Measurements from ENCODE around the gene NOTCH3.

The NOTCH3 gene

GRCh38 chr19:15195371-15196334, 5.1 kb downstream of the NOTCH3 start:
- no peak for DNase-seq

DNA sequence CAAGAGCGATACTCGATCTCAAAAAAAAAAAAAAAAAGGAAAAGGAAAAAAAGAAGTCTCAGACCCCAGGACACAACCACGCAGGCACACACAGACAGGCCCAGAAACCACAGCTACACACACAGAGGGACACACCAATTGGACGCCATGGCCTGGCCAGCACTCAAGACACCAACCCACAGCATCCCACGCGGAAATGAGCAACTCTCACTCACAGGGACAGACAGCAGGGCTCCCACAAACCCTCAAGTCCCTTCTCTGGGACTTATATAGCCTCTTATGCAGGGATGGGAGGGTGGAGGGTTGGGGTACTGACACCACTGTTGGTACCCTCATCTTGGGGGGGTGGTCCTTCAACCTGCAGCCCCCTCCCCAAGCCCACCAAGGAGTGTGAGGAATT, 5.9 kb downstream of the NOTCH3 start:
- DNase-seq: no peak

DNA sequence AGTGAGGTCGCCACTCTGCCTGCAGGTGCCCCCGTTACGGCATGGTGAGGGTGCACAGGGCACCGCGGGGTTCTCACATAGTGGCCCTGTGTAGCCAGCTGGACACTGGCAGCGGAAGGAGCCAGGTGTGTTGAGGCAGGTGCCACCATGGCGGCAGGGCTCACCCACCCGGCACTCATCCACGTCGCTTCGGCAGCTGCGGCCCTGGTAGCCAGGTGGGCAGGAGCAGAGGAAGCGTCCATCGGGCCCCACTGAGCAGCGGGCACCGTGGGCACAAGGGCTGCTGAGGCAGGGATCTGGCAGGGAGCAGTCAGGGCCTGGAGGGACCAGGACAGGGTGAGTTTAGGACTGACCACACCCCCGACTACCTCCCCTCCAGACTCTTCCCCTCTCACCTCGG, 8.8 kb downstream of the NOTCH3 start:
- DNase-seq: no peak

DNA sequence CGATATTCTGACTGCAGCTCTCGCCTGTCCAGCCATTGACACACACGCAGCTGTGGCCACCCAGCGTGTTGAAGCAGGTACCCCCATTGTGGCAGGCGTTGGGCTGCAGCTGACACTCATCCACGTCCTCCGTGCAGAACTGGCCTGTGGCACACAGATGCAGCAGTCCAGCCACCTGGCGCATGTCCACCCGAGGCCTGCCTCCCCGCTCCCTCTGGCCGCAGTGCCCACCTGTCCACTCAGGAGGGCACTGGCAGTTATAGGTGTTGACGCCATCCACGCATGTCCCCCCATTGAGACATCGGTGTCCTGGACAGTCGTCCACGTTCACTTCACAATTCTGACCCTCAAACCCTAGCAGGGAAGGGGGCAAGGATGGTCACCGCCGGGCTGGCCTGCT, 9.3 kb downstream of the NOTCH3 start:
- DNase-seq: no peak

GRCh38 chr19:15188851-15189250, 11.9 kb downstream of the NOTCH3 start:
- no peak for DNase-seq

- no peak for DNase-seq
Measured at GRCh38 chr19:15187026-15188007, 13.5 kb downstream of the NOTCH3 start.

- no peak for DNase-seq
Measured at GRCh38 chr19:15185188-15185587, 15.6 kb downstream of the NOTCH3 start.

- DNase-seq: no peak
Measured at GRCh38 chr19:15184776-15185175, 16.0 kb downstream of the NOTCH3 start.

GRCh38 chr19:15181394-15181793, 19.4 kb downstream of the NOTCH3 start:
- no peak for DNase-seq

- DNase-seq: no peak
Measured at GRCh38 chr19:15180451-15181390, 20.1 kb downstream of the NOTCH3 start.

- DNase-seq: no peak
Measured at GRCh38 chr19:15178629-15179308, 22.0 kb downstream of the NOTCH3 start.

DNA sequence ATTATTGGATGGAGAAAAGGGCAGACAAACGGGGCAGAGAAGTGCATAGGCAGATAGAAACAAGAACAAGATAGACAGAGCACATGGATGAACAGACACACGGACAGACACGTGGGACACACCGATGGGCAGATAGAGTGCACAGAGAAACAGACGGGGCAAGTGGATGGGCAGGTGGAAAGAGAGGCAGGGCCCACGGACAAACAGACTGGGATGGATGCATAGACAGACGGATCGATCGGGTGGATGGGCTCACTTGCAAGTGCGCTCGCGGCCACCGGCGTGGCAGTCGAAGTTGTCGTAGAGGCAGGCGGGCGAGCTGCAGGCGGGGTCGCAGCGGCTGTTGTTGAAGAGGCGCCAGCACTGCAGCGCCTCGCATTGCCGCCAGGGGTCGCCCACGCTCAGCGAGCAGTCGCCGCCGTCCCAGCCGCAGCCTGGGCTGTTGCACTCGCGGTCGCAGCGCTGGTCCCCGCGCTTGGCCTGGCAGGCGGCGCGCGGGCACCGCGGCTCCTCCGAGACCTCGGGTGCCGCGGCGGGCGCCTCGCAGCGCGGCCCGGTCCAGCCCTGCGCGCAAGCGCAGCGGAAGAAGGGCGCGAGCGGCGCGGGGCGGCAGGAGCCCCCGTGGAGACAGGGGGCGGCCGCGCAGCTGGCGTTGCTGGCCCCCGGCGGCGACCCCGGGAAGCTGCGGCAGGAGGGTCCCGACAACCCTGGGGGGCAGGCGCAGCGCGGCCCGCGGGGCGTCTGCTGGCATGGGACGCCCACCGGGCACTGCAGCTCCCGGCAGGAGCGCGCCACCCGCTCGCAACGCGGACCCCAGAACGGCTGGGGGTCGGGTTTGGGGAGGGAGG, 23.3 kb downstream of the NOTCH3 start:
- no peak for DNase-seq

GRCh38 chr19:15175609-15176008, 25.2 kb downstream of the NOTCH3 start:
- DNase-seq: no peak

- DNase-seq: no peak
Measured at GRCh38 chr19:15173746-15174404, 26.9 kb downstream of the NOTCH3 start.

DNA sequence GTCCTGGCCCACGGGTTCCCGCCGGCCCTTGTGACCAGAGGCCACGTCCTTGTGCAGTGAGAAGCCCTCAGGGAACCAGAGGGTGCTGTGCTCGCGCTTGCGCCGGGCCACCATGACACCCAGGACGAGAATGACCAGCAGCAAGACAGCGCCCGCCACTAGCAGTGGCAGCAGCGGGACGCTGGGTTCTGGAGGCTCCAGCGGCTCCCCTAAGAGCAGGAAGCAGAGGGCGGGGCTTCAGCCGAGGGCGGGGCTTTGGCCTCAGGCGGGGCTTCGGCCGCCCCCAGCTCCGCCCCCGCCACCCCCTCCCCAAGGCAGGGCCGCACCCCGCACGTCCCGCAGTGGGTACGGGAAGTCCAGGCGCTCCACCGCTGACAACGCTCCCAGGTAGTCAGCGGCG, 30.4 kb downstream of the NOTCH3 start:
- DNase-seq: no peak

DNA sequence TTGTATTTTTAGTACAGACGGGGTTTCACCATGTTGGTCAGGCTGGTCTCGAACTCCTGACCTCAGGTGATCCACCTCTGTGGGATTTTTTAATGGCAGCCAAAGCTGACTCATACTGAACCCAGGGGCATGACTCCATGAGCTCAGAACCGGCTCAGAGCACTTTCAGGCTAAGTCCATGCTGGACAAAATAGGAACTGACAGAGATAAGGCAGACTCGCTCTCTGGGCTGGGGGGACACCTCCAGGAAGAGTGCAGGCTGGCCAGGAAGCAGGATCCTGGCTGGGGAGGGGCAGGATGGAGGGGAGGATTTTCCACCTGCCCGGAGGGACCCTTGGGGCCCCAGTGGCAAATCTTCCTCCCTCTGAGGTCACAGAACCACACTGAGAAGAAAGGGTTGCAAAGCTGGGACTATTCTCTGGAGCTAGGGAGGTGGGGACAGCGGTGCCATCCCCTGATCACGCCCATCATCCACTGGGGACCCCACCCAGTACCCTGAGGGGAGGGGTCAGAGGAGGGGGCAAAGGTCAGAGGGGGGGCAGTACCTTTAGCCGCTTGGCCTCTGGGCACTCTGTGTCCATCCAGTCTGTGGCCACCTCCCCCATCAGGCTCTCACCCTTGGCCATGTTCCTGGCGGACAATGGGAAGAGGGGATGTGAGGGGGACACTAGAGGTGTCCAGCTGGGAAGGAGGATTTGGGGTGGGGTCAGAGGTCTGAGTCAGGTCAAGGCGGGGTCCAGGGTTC, 31.1 kb downstream of the NOTCH3 start:
- DNase-seq: no peak

DNA sequence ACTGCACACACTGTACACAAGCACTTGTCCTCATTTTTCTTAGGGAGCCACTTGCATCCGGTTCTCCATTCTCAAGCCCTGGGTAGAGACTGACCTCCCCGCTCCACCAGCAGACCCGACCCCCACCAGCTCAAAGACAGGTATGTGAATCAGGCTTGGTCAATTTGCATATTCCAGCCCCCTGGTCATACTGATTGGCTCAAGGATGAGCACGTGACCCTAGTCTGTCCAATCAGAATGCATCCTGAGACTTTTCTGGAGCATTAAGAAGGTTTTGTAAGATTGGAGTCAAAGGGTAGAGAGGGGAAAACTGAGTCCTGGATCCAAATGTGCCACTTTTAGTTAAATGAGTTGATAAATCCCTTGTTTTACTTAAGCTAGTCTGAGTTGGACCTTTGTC, 34.1 kb downstream of the NOTCH3 start:
- DNase-seq: no peak

DNA sequence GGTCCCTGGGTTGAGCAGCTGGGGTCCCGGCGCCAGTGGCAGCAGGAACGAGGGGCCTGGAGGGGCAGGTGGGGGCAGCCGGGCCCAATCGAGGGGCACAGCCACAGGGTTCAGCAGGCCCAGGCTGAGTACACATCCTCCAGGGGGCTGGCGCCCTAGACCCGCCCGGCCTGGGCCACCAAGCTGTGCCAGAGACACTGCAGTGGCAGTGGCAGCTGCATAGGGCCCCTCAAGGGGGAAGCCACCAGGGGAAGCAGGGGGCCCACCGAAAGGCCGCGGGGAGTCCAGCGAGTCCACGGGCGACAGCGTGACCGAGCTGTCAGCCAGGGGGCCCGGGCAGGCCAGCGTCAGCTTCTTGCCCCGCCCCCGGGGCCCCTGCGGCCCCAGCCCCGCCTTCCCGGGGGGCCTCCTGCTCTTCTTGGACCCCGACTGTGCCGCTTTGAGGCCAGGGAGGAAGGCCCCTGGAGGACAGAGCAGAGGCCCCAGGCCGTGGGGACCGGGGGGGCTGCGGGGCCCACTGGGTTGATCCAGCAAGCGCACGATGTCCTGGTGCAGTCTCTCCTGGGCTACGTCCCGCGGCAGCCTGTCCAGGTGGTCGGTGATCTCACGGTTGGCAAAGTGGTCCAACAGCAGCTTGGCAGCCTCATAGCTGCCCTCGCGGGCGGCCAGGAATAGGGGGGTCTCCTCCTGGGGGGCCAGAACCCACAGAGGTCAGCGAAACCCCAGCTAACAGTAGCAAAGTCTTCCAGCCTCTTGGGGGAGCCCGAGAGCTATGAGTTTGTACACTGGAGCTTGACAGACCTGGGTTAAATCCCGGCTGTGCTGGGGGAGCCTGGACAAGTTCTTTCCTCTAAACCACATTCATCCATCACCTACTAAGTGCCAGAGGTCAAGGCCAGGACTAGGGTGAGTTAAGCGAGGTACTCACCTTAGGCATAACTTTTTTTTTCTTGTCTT, 39.5 kb downstream of the NOTCH3 start:
- no peak for DNase-seq

Measured in KG1 (cell line).